ENCODE data around the gene TLE1. TPM values are rescaled to one million over a fixed set of nuclear protein-coding genes. Genes with fewer than 3 reads are reported as not detected.
"Not testable (repeated sequence)": the region's sequence is repeated elsewhere in the genome, so short reads cannot be mapped to it uniquely, and the experiment has no call there.

TLE1 gene
- total RNA-seq, 6 experiments from 2014 or later, result 6.7 to 15.3 (median 13.0) TPM

DNA sequence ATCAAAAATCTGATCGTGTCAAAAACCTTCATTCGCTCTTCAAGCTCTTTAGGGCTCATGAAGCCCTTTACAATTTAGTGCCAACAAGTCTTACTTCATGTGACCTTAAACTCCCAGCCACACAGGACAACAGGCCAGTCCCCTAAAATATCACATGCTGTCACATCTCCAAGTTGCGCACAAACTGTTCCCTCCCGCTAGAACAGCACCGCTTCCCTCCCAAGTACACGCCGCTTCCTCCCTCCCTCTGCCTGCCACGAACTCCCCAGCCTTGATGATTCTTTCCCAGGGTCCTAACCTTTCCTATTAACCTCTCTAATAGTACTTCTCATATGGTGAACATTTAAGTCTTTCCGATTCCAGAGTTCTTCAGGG lies 91.2 kb downstream of the TLE1 start:
- TF ChIP-seq, protein P1, sequence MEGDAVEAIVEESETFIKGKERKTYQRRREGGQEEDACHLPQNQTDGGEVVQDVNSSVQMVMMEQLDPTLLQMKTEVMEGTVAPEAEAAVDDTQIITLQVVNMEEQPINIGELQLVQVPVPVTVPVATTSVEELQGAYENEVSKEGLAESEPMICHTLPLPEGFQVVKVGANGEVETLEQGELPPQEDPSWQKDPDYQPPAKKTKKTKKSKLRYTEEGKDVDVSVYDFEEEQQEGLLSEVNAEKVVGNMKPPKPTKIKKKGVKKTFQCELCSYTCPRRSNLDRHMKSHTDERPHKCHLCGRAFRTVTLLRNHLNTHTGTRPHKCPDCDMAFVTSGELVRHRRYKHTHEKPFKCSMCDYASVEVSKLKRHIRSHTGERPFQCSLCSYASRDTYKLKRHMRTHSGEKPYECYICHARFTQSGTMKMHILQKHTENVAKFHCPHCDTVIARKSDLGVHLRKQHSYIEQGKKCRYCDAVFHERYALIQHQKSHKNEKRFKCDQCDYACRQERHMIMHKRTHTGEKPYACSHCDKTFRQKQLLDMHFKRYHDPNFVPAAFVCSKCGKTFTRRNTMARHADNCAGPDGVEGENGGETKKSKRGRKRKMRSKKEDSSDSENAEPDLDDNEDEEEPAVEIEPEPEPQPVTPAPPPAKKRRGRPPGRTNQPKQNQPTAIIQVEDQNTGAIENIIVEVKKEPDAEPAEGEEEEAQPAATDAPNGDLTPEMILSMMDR (IDR thresholded peaks at IDR 0.05), result no peak
- DNase-seq, result no peak
- Mint-ChIP-seq H3K27ac (no peak overlapping the region), H3K4me3 (no peak overlapping the region), H3K36me3 (ENCODE audit: low read depth) (peaks cover 36% of the 10 kb centered on the region), H3K27me3 (ENCODE audit: insufficient read depth) (no peaks in the 10 kb centered on the region), H3K9me3 (no peaks in the 10 kb centered on the region), H3K4me1 (ENCODE audit: low read depth) (peaks cover 22% of the 10 kb centered on the region)

DNA sequence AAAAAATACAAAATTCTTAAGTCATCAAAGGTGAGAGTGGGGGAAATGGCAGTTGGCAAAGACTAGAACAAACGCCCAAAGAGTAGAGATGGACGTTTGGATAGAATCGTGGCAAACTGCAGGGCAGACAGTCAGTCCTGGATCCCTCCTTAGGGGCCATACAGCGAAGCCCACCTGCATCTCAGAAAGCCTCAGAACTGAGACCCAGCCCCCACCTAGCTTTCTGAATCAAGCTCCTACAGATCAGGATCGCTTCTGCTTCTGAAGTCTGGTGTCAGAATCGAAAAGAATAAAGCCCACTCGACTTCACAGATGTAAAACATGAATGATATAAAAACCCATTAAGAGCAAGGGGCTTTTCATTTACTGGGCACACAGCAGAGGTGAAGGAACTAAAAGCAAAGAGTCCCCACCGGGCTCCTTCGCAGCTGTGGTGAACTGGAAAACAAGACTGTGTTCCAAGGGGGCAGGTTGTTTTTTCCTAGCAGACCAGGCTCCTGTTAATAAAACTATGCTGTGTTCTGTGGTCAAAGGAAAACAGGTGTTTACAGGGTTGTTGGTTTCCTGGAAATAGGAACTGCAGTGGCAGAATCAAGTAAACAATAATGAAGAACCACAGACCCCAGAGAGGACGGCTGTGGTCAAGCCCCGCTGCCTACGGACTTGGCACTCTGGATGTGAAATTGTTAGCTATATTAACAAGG lies 91.8 kb downstream of the TLE1 start:
- TF ChIP-seq, protein P1 (IDR thresholded peaks at IDR 0.05), result no peak
- H3K9me3 Mint-ChIP-seq, result no peaks in the 10 kb centered on the region
- peaks cover 36% of the 10 kb centered on the region for H3K36me3 Mint-ChIP-seq (ENCODE audit: low read depth)
- H3K4me3 Mint-ChIP-seq, result no peak overlapping the region
- no peak for DNase-seq
- peaks cover 21% of the 10 kb centered on the region for H3K4me1 Mint-ChIP-seq (ENCODE audit: low read depth)
- no peaks in the 10 kb centered on the region for H3K27me3 Mint-ChIP-seq (ENCODE audit: insufficient read depth)
- no peak overlapping the region for H3K27ac Mint-ChIP-seq

DNA sequence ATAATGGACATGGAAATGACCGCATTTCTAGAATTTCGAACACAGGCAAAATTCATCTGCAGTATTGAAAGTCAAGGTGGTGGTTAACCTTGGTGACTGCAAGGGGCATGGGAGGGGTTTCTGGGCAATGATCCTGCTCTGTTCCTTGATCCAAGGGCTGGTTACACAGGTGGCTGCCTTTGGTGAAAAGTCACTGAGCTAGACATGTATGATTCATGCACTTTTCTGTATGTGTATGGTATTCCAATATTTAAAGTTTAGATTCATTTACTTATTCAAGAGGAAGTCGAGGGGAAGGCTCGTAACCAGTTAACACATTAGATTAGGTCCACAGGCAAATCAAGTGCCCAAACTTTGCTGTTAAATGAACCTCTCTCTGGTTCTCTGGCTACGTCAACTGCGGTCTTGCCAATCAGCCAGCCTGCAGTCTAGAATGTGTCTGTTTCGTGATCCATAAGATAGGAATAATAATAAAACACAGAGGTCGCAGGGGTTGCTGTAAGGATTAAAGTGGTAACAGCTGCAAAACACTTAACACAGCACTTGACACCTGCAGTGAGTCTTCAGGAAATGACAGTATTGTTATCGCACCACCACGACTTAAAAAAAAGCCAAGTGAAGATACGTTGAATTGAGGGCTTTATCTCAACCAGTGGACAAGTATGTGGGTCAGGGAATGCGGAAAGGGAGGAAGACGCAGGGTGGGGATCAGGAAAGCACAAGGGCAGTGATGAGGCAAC lies 92.5 kb downstream of the TLE1 start:
- H3K4me3 Mint-ChIP-seq, result no peak overlapping the region
- peaks cover 16% of the 10 kb centered on the region for H3K4me1 Mint-ChIP-seq (ENCODE audit: low read depth)
- H3K36me3 Mint-ChIP-seq (ENCODE audit: low read depth), result peaks cover 36% of the 10 kb centered on the region
- DNase-seq, result no peak
- no peak overlapping the region for H3K27ac Mint-ChIP-seq
- H3K9me3 Mint-ChIP-seq, result no peaks in the 10 kb centered on the region
- H3K27me3 Mint-ChIP-seq (ENCODE audit: insufficient read depth), result no peaks in the 10 kb centered on the region
- TF ChIP-seq, protein P1 (IDR thresholded peaks at IDR 0.05), result no peak

DNA sequence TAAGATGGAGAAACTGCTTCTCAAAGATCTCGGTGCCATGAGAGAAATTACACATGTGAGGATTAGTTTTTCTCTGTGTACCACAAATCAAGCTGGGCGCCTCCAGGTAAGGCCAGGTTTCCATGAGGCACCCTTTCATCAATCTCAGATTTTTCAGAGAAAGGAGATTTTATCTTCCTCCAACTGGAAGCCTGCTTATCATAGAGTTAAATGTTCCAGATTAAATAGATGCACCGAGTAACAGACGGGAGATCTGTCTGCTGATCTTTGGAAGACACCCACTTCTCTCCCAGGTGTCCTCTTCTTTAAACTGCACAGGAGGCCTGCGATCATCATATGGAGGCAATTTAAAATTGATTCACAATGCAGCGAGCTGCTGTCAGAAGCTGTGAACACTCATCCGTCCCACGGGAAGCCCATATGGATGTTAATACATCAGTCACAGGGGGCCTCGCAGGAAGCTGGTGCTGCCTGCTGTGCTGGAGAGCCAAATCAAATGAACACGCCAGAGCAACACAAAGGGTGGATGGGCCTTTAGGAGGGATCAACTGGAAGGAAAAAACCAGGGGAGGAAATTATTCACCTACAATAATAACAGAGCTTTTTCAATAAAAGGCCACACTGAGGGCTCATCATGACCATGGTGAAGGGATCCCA lies 93.3 kb downstream of the TLE1 start:
- H3K27ac Mint-ChIP-seq, result no peak overlapping the region
- H3K9me3 Mint-ChIP-seq, result no peaks in the 10 kb centered on the region
- no peak overlapping the region for H3K4me3 Mint-ChIP-seq
- DNase-seq, result no peak
- peaks cover 36% of the 10 kb centered on the region for H3K36me3 Mint-ChIP-seq (ENCODE audit: low read depth)
- TF ChIP-seq, protein P1 (IDR thresholded peaks at IDR 0.05), result no peak
- H3K27me3 Mint-ChIP-seq (ENCODE audit: insufficient read depth), result no peaks in the 10 kb centered on the region
- H3K4me1 Mint-ChIP-seq (ENCODE audit: low read depth), result peaks cover 14% of the 10 kb centered on the region

DNA sequence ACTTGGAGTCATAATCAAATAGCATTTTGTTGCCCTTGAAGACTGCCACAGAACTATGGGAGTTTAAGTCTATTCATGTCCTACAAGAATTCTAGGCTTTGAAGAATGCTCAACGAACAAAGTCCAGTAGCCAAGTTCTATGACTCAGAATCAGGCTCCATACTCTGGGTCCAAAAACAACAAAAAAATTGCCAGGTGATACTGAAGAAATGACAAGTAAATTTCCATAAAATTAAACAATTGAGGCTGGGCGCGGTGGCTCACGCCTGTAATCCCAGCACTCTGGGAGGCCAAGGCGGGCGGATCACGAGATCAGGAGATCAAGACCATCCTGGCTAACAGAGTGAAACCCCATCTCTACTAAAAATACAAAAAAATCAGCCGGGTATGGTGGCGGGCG lies 94.1 kb downstream of the TLE1 start:
- H3K27me3 Mint-ChIP-seq (ENCODE audit: insufficient read depth); DNase-seq; H3K27ac Mint-ChIP-seq; H3K4me3 Mint-ChIP-seq; H3K9me3 Mint-ChIP-seq: not testable (repeated sequence)
- peaks cover 13% of the 10 kb centered on the region for H3K4me1 Mint-ChIP-seq (ENCODE audit: low read depth)
- H3K36me3 Mint-ChIP-seq (ENCODE audit: low read depth), result peaks cover 36% of the 10 kb centered on the region

DNA sequence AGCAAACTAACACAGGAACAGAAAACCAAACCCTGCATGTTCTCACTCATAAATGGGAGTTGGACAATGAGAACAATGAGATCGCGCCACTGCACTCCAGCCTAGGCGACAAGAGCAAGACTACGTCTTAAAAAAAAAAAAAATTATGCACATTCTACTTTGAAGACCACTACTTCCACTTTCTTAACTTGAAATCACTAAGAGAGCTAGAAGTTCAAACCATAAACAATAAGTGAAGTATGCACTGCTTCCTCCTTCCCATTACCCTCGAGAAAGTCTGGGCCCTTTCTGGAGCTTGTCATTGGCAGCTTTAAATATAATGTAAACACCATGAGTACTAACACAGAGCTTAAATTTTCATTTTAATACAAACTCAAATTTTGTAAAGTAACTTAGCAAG lies 94.9 kb downstream of the TLE1 start:
- H3K4me1 Mint-ChIP-seq (ENCODE audit: low read depth), result peaks cover 5% of the 10 kb centered on the region
- no peak overlapping the region for H3K4me3 Mint-ChIP-seq
- no peaks in the 10 kb centered on the region for H3K9me3 Mint-ChIP-seq
- peaks cover 36% of the 10 kb centered on the region for H3K36me3 Mint-ChIP-seq (ENCODE audit: low read depth)
- H3K27ac Mint-ChIP-seq, result no peak overlapping the region
- no peak for DNase-seq
- TF ChIP-seq, protein P1 (IDR thresholded peaks at IDR 0.05), result no peak
- peaks cover under 1% of the 10 kb centered on the region; the same call in 1 of the 2 replicates for H3K27me3 Mint-ChIP-seq (ENCODE audit: insufficient read depth)
